ENCODE results near the gene PRL.

The PRL gene

DNA sequence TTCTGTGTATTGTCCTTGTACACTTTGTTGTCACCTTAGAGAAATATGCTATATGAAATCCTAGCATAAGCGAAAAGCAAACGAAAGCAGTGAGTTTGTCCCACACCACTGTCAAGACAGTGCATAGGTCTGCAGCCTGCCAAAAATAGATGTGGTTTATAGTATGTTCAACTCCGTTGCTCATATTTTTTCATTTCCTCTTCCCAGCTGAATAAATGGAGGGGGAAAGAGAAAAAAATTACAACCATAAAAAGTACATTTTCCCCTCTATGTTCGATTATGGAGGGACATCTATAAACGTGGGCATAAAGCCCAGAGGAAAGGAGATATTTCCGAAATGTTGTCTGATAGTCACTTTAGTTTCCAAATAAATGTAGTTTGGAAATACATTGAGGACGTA lies 25.8 kb downstream of the PRL start:
- Histone ChIP-seq H3K9ac (ENCODE audit: low read depth, low read length) (no peak overlapping the region), H3K9me3 (ENCODE audit: control insufficient read depth, insufficient read depth, low read length) (no peaks in the 10 kb centered on the region), H3K4me1 (ENCODE audit: insufficient read depth, low read length) (no peaks in the 10 kb centered on the region), H3K36me3 (ENCODE audit: insufficient read depth, low read length) (no peaks in the 10 kb centered on the region)

DNA sequence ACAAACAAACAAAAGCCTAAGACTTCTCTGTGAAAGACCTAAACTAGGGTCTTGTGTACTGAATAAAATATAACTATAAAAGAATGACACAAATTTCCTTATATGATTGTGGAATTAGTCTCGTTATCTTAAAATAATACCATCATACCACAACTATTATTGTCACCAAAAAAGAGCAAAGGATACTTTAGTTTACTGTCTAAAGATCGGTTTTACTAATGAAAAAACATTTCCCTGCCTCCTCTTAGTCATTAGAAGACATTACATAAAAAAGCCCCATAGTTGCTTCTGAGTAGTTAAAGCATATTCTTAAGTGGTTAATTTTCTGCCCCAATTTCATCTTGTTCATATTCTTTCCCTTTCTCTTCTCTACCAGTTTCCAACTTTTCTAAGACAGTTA lies 33.1 kb downstream of the PRL start:
- H3K9me3 ChIP-seq (ENCODE audit: control insufficient read depth, insufficient read depth, low read length), result no peaks in the 10 kb centered on the region
- H3K36me3 ChIP-seq (ENCODE audit: insufficient read depth, low read length), result no peaks in the 10 kb centered on the region
- no peaks in the 10 kb centered on the region for H3K4me1 ChIP-seq (ENCODE audit: insufficient read depth, low read length)
- H3K9ac ChIP-seq (ENCODE audit: low read depth, low read length), result no peak overlapping the region

DNA sequence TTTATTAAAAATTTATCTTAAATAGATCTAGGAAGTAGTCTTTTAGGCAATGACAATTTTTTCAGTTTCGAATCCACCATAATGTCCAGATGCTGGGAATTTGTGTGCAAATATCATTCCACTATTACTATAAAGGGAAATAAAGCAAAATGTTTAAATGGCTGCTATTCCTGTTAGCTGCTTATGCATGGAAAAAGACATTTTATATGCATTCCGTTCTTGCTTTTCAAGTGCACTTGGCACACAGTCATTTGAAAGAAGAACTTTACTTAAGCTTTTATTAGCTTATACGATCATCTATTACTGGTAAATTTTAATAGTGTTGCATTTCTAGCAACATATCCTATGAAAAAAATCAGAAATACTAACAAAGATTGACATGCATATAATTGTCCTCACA lies 42.0 kb downstream of the PRL start:
- H3K4me1 ChIP-seq (ENCODE audit: insufficient read depth, low read length), result peaks cover 14% of the 10 kb centered on the region; the same call in 1 of the 2 replicates
- H3K36me3 ChIP-seq (ENCODE audit: insufficient read depth, low read length), result no peaks in the 10 kb centered on the region
- no peak overlapping the region for H3K9ac ChIP-seq (ENCODE audit: low read depth, low read length)
- no peaks in the 10 kb centered on the region; the same call in 1 of the 2 replicates for H3K9me3 ChIP-seq (ENCODE audit: control insufficient read depth, insufficient read depth, low read length)

DNA sequence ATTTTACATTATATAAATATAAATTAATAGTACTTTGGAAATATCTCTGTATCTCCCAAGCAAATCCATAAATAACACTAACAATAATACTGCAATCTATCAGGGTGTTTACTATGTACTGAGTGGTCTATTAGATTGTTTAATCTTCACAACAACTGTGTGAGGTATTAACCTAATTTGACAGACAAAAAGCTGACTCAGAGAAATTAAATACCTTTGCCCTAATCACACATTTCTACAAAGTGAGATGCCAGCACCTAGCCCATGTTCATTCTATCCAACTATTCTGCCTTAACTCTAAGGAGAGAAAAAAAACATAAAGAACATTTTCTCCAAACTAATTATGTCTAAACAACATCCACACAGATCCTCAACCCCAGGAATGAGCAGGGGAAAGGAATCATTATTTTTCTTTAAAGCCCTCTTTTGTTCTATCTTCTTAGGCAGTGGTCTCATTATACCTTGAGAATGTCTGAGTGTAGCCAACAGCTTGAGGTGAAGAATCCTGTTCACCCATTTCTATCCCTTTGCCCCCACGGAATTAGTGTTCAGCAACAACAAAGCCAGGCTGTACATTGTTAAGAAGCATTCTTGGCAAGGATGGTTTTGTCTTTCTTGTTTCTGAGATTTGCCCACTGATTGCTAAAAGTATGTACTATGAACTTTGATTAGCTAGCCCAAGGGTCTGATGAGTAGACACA lies 42.7 kb downstream of the PRL start:
- Histone ChIP-seq H3K4me1 (ENCODE audit: insufficient read depth, low read length) (peaks cover 19% of the 10 kb centered on the region), H3K36me3 (ENCODE audit: insufficient read depth, low read length) (no peaks in the 10 kb centered on the region), H3K9me3 (ENCODE audit: control insufficient read depth, insufficient read depth, low read length) (no peaks in the 10 kb centered on the region; the same call in 1 of the 2 replicates), H3K9ac (ENCODE audit: low read depth, low read length) (no peak overlapping the region)

DNA sequence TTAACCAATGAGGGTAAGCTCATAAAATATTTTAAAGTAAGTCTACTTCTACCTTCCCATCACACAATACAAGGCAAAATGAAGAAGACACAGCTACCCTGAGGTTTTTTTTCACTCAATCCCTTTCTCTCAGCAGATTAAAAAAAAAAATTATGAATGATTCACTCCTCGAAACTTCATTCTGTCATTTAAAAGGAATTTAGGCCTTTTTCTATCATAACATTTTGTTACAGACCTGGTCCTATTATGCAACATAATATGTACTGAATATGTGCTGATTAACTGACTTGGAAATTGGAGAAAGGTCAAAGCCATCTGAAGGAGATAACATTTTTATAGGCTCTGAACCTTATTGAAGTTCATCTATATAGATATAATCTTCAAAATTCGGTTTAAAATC lies 45.5 kb downstream of the PRL start:
- H3K9ac ChIP-seq (ENCODE audit: low read depth, low read length), result no peak overlapping the region
- H3K36me3 ChIP-seq (ENCODE audit: insufficient read depth, low read length), result no peaks in the 10 kb centered on the region
- H3K9me3 ChIP-seq (ENCODE audit: control insufficient read depth, insufficient read depth, low read length), result no peaks in the 10 kb centered on the region
- H3K4me1 ChIP-seq (ENCODE audit: insufficient read depth, low read length), result peaks cover 32% of the 10 kb centered on the region

DNA sequence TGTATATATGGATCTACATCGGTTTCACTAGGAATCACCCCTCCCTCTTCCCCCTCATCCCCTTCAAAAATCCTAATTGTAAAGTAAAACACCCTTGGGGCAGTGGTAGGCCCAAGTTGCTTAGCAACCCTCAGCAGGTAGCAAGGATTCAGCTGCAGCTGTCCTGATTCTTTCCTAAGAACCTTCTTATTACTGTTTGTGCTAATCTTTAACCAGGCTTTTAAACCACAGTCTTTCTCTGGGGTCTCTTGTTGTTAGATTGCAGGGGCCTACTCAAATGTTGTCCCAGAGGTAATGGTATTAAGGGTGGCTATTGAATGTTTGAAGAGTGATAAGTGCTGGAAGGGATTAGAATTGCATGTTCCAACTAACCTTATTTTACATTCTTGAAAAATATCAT lies 46.4 kb downstream of the PRL start:
- Histone ChIP-seq H3K9me3 (ENCODE audit: control insufficient read depth, insufficient read depth, low read length) (no peaks in the 10 kb centered on the region), H3K9ac (ENCODE audit: low read depth, low read length) (no peak overlapping the region), H3K36me3 (ENCODE audit: insufficient read depth, low read length) (no peaks in the 10 kb centered on the region), H3K4me1 (ENCODE audit: insufficient read depth, low read length) (peaks cover 32% of the 10 kb centered on the region)

DNA sequence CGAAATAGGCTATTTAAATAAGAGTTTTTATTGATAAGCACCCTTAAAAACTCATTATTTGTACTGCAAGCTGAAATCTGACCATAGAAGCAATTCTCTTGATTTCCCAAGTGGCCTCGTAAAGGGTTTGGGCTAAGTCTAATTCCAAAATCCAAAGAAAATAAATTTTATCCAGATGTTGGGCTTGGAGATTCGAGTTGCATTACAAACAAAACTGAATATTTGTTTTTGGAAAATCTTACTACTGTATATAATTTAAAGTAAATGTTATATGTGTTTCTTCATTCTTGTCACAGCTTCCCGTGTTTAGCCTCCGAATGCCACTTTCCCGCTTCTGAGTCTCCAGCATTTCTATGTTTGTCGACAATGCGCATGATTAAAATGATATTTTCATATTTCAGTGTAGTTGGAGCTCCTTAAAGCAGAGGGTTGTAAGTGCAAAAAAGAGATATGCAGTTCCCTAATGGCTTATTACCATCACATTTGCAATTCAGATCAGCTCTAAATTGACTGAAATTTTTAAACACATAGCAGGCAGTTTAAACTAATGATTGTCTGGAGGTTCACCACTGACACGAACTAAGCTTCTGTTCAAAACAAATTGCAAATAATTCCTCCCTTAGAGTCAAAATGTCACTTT lies 47.0 kb downstream of the PRL start:
- peaks cover 32% of the 10 kb centered on the region for H3K4me1 ChIP-seq (ENCODE audit: insufficient read depth, low read length)
- H3K9me3 ChIP-seq (ENCODE audit: control insufficient read depth, insufficient read depth, low read length), result no peaks in the 10 kb centered on the region
- no peak overlapping the region for H3K9ac ChIP-seq (ENCODE audit: low read depth, low read length)
- no peaks in the 10 kb centered on the region for H3K36me3 ChIP-seq (ENCODE audit: insufficient read depth, low read length)

DNA sequence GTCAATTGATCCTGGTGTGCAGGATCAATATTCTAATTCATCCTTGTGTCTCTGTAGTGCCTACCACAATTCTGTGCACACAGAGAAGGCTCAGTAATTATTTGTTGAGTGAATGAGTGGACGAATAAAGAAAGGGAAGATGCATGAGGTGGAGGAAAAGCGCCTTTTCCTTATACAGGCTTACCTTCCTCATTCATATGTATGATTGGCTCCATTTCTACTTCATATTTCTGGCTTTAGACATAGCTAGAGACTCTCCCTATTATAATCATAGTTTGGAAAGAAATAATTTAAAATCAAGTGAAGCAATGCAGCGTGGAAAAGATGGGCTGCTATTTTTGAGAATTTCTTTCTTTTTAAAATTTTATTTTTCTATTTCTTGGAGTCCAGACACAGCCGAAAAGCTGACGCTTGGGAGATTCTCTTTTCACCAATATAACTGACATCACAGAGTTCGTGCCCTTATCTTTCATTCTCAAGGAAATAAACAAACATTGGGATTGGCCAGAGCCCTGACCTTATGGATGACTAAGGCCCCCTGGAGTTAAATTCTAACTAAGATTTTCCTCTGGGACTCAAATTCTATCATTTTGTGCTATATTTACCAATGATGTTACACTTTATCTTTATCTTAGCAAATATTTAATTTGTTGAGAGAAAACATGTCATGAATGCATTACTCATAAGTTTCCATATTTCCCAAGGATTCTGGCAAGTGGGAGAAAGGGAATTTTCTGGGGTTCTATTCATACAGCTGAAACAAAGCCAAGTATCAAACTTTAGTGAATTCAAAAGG lies 48.1 kb downstream of the PRL start:
- H3K9me3 ChIP-seq (ENCODE audit: control insufficient read depth, insufficient read depth, low read length), result no peaks in the 10 kb centered on the region
- no peak overlapping the region for H3K9ac ChIP-seq (ENCODE audit: low read depth, low read length)
- H3K4me1 ChIP-seq (ENCODE audit: insufficient read depth, low read length), result peaks cover 32% of the 10 kb centered on the region
- H3K36me3 ChIP-seq (ENCODE audit: insufficient read depth, low read length), result no peaks in the 10 kb centered on the region

DNA sequence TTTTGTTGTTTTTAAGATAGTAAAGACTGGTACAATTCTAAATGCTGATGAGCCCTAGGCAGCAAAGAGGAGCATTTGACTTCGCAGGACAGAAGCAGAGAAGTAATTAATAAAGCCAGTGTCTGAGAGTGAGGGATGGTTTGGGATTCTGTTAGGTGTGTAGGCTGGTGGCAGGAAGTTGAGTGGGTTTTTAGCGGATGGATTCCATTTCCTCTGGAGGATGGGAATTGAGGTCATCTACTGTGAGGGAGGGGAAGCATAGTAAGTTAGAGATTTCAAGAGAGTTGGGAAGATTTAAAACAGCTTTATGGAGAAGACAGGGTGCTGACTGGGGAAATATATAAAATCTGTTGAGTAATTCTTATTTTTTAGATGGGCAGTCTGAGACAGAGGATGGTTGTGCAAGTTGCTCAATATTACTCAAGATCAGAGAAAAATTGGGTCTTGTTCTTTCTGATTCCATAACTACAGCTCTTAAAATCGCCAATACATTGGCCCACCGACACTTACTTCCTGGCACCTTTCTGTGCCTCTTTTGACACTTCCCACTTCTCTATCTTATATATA lies 48.8 kb downstream of the PRL start:
- Histone ChIP-seq H3K9ac (ENCODE audit: low read depth, low read length) (no peak overlapping the region), H3K36me3 (ENCODE audit: insufficient read depth, low read length) (no peaks in the 10 kb centered on the region), H3K9me3 (ENCODE audit: control insufficient read depth, insufficient read depth, low read length) (no peaks in the 10 kb centered on the region), H3K4me1 (ENCODE audit: insufficient read depth, low read length) (peaks cover 32% of the 10 kb centered on the region)

DNA sequence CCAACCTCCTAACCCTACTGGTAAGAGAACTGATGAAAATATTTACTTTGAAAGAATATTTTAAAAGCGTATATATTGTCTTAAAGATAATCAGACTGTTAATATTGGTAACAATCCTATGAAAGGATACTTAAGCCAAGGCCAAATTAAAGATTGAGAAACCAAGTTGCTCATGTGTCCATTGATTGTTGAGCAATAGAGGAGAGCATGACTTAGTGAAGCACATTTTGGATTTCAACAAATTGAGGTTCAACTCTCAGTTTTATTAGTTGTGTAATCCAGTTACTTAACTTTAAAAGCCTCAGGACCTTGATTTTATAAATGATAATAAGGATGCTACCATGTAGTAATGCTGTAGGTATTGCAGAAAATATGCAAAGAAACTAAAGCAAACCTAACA lies 56.8 kb downstream of the PRL start:
- H3K36me3 ChIP-seq (ENCODE audit: insufficient read depth, low read length), result no peaks in the 10 kb centered on the region
- no peaks in the 10 kb centered on the region; the same call in 1 of the 2 replicates for H3K9me3 ChIP-seq (ENCODE audit: control insufficient read depth, insufficient read depth, low read length)
- H3K9ac ChIP-seq (ENCODE audit: low read depth, low read length), result no peak overlapping the region

DNA sequence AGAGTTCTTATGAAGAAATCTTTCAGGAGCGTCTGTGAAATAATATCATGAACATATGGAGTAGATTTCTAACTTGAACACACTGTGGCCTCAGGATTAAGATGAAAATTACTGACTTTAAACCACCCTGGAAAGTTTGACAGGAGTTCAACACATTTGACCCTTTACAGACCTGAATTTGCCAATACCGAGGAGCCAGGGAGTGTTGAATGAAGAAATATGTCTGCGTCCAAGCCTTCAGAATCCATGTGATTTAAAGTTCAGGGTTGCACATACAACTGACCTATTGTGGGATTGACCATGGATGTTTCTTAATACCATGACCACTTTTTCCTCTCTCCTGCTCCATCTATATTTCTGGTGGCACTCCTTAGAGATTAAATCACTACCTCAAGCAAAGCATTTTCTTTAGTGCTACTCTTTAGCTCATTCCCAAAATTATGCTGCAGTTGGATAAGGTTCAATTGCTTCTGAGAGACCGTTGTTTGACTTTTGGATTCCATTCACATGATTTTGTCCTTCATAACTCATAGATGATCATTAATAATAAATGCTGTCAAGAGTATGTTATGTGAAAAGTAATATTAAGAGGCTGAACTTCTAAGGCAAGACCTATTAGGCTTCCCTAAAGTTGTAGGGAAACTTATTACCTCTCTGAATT lies 57.4 kb downstream of the PRL start:
- Histone ChIP-seq H3K36me3 (ENCODE audit: insufficient read depth, low read length) (no peaks in the 10 kb centered on the region), H3K9ac (ENCODE audit: low read depth, low read length) (no peak overlapping the region), H3K9me3 (ENCODE audit: control insufficient read depth, insufficient read depth, low read length) (no peaks in the 10 kb centered on the region; the same call in 1 of the 2 replicates)

More for the DNA sequence above, 56.8 kb downstream of the PRL start:
- no peaks in the 10 kb centered on the region for H3K4me1 ChIP-seq (ENCODE audit: insufficient read depth, low read length)

DNA sequence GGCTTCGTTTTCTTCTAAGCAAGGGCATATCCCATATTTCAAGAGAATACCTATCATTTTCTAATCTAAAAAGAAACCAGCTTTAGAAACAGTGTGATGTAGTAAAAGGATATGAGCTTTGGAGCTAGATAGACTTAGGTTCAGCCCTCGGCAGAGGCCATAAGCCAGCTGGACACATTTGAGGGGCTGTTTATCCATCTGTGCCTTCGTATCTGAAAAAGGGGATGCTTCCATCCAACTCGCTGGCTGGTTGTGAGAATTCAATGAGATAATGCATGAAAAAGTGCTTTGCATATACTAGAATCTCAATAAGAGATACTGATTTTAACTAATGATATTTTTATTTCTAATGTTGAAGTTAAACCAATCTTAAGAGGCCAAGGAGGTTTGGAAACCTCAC lies 58.0 kb downstream of the PRL start:
- no peaks in the 10 kb centered on the region for H3K4me1 ChIP-seq (ENCODE audit: insufficient read depth, low read length)
- no peak overlapping the region for H3K9ac ChIP-seq (ENCODE audit: low read depth, low read length)
- no peaks in the 10 kb centered on the region for H3K36me3 ChIP-seq (ENCODE audit: insufficient read depth, low read length)
- no peaks in the 10 kb centered on the region; the same call in 1 of the 2 replicates for H3K9me3 ChIP-seq (ENCODE audit: control insufficient read depth, insufficient read depth, low read length)

More for the DNA sequence above, 57.4 kb downstream of the PRL start:
- no peaks in the 10 kb centered on the region for H3K4me1 ChIP-seq (ENCODE audit: insufficient read depth, low read length)

DNA sequence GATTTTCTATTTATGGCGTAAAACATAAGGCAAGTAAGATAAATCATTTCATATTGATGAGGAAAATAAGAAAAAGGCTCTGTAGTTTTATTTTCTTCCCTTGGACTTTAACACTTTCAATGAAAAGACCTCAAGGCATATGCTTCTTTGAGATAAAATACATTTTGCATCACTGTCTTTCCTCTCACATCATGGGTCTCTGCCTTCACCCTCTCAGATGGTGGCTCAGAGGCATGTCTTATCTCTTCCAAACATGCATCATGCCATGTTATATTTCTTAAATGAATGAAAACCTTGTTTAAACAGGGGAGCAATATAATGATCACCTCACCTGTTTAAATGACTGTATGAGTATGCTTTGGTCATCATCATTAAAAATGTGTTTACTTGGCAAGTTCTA lies 59.3 kb downstream of the PRL start:
- Histone ChIP-seq H3K9me3 (ENCODE audit: control insufficient read depth, insufficient read depth, low read length) (no peaks in the 10 kb centered on the region; the same call in 1 of the 2 replicates), H3K9ac (ENCODE audit: low read depth, low read length) (no peak overlapping the region), H3K36me3 (ENCODE audit: insufficient read depth, low read length) (no peaks in the 10 kb centered on the region), H3K4me1 (ENCODE audit: insufficient read depth, low read length) (no peaks in the 10 kb centered on the region)
